ENCODE results near the gene FRMD4A.

GRCh38 chr10:14219411-14219810 lies 111.3 kb downstream of the FRMD4A start:
- TF ChIP-seq CTCF (conservative IDR thresholded peaks at IDR 0.05; ENCODE audit: low read depth, low read length) (no peak), EZH2 (IDR thresholded peaks at IDR 0.05; ENCODE audit: low read length, unreplicated experiment) (no peak), EZH2phosphoT487 (IDR thresholded peaks at IDR 0.05; ENCODE audit: borderline replicate concordance, low read length) (no peak)
